ENCODE results near the gene TCAIM. TPM values are rescaled to one million over a fixed set of nuclear protein-coding genes. Genes with fewer than 3 reads are reported as not detected.

The TCAIM gene
- total RNA-seq, 2 experiments from 2014 or later = 2.9 to 4.2 TPM

DNA sequence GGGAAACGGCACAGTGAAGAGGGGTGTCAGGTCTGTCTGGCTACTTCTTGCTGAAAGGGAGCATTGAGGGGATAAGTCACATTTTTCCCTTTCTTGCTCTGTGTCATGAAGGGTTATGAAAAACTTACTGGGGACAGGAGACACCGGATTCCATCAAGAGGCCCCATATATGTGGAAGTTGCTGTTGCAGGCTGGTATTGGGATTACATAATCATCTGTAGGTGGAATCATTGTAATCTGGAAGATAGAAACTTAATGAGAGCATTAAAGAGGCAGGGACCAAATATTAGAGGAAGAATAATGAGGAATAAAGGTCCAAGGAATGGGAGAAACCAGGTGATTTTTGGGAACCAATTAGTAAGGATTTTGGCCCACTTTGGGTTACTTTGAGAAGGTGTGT is 4.2 kb upstream of the TCAIM start:
- TF ChIP-seq, protein P1, sequence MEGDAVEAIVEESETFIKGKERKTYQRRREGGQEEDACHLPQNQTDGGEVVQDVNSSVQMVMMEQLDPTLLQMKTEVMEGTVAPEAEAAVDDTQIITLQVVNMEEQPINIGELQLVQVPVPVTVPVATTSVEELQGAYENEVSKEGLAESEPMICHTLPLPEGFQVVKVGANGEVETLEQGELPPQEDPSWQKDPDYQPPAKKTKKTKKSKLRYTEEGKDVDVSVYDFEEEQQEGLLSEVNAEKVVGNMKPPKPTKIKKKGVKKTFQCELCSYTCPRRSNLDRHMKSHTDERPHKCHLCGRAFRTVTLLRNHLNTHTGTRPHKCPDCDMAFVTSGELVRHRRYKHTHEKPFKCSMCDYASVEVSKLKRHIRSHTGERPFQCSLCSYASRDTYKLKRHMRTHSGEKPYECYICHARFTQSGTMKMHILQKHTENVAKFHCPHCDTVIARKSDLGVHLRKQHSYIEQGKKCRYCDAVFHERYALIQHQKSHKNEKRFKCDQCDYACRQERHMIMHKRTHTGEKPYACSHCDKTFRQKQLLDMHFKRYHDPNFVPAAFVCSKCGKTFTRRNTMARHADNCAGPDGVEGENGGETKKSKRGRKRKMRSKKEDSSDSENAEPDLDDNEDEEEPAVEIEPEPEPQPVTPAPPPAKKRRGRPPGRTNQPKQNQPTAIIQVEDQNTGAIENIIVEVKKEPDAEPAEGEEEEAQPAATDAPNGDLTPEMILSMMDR (IDR thresholded peaks at IDR 0.05) = no peak
- Mint-ChIP-seq H3K27ac (no peak overlapping the region), H3K27me3 (peaks cover 27% of the 10 kb centered on the region), H3K4me3 (peak overlapping the region; percentile 20), H3K36me3 (ENCODE audit: low read depth) (peaks cover 15% of the 10 kb centered on the region), H3K9me3 (no peaks in the 10 kb centered on the region), H3K4me1 (ENCODE audit: low read depth) (peaks cover 18% of the 10 kb centered on the region)
- DNase-seq = no peak
- no peak overlapping the region for H3K27ac ChIP-seq (ENCODE audit: low read depth in 1 of 2, low read length in 2 of 2)
- H3K4me1 ChIP-seq (ENCODE audit: insufficient read depth, low read length) = peaks cover 8% of the 10 kb centered on the region
- ATAC-seq (ENCODE audit: poor library complexity) = no peak
- no peaks in the 10 kb centered on the region for H3K36me3 ChIP-seq (ENCODE audit: insufficient read depth, low read length)
- CTCF ChIA-PET = no interaction called here
- intact Hi-C loops (cut with DNase I, micrococcal nuclease) = loop anchor here (10.0 kb wide), 3 partner anchors 140 to 640 kb away; partner anchors contain the start of genes ABHD5 (in 1 of the 2), ZNF197 (in 1 of the 2) and ZNF445 (in 1 of the 2)
- POLR2A ChIA-PET = no interaction called here
- no peak overlapping the region for H3K4me3 ChIP-seq (ENCODE audit: low read length)
- peaks cover 0 to under 1% of the 10 kb centered on the region in 2 experiments for H3K27me3 ChIP-seq (ENCODE audit: control insufficient read depth in 1 of 2, insufficient read depth in 2 of 2, low read length in 2 of 2)
- no peaks in the 10 kb centered on the region for H3K9me3 ChIP-seq (ENCODE audit: control insufficient read depth in 1 of 2, insufficient read depth in 1 of 2, low read length in 2 of 2)

DNA sequence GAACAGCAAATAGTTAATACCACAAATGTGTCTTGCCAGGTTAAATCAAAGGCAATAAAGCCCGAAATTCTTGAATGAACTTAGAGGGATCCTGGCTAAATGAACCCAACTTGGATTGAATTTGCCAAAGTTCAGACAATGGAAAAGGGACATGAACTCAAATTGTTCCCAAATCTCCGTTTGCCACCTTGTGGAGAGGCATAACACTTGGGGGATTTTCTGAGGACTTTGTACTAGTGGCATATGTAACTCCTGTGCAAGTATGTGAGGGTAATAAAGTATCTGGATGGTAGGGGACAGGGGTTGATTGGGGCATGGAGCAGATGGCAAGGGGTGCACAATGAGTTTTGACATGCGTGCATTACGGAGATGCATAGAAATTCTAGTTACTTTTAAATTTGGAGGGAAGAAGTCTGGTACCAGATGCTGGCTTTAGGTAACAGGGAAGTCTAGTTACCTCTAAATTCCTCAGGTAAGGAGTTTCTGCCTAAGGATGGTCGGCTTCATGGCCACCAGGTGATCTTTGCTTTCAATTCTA is 1.2 kb upstream of the TCAIM start:
- peaks cover 32% of the 10 kb centered on the region for H3K4me1 Mint-ChIP-seq (ENCODE audit: low read depth)
- Histone ChIP-seq H3K36me3 (ENCODE audit: insufficient read depth, low read length) (no peaks in the 10 kb centered on the region), H3K4me3 (ENCODE audit: low read length) (peak overlapping the region; percentile 69), H3K27ac (ENCODE audit: low read depth in 1 of 2, low read length in 2 of 2) (peak overlapping the region in 1 of 2 donors; percentile 92), H3K27me3 (ENCODE audit: control insufficient read depth in 1 of 2, insufficient read depth in 2 of 2, low read length in 2 of 2) (no peaks in the 10 kb centered on the region), H3K9me3 (ENCODE audit: control insufficient read depth in 1 of 2, insufficient read depth in 1 of 2, low read length in 2 of 2) (no peaks in the 10 kb centered on the region), H3K4me1 (ENCODE audit: insufficient read depth, low read length) (peaks cover 17% of the 10 kb centered on the region)
- H3K27ac Mint-ChIP-seq = peak overlapping the region; percentile 95
- peak overlapping the region; percentile 93 for H3K4me3 Mint-ChIP-seq
- peaks cover 14% of the 10 kb centered on the region for H3K27me3 Mint-ChIP-seq
- CTCF ChIA-PET = interaction anchor here (1.2 kb wide), 2 partner anchors 9 to 102 kb away, joined by 3 to 4 read pairs; no protein-coding TSS in a partner anchor
- H3K36me3 Mint-ChIP-seq (ENCODE audit: low read depth) = peaks cover 15% of the 10 kb centered on the region
- POLR2A ChIA-PET = interaction anchor here (1.1 to 2.4 kb wide), 10 partner anchors 9 to 1352 kb away, joined by 3 to 42 read pairs (median 6); partner anchors contain the start of genes EXOSC7, KIAA1143, KIF15 and SACM1L
- intact Hi-C loops (cut with DNase I, micrococcal nuclease) = loop anchor here (2.0 to 10.0 kb wide), 6 partner anchors 137 to 715 kb away; partner anchors contain the start of genes ABHD5 (in 1 of the 2), ANO10 (in 1 of the 2), KIAA1143 (in 1 of the 2) and KIF15 (in 1 of the 2)
- no peak for ATAC-seq (ENCODE audit: poor library complexity)
- TF ChIP-seq, protein P1 (IDR thresholded peaks at IDR 0.05) = no peak
- peak in 1 of 14 experiments; percentile 11 for DNase-seq
- no peaks in the 10 kb centered on the region for H3K9me3 Mint-ChIP-seq

DNA sequence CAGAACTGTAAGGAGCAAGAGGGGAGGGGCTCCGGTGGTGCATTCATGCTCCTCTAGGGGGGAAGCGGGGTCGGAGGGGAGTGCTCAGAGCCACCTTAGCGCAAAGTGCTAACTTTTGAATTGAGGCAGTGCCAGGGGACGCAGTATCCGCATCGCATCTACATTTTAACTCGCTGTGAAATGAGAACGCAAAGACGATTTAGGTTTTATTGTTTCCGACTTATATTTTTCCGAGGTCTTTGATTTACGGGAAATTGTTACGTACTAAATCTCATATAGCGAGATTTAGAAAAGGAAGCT is 212 bp downstream of the TCAIM start:
- DNase-seq = no peak
- Histone ChIP-seq H3K9me3 (ENCODE audit: control insufficient read depth in 1 of 2, insufficient read depth in 1 of 2, low read length in 2 of 2) (no peaks in the 10 kb centered on the region), H3K36me3 (ENCODE audit: insufficient read depth, low read length) (no peaks in the 10 kb centered on the region), H3K27ac (ENCODE audit: low read depth in 1 of 2, low read length in 2 of 2) (peak overlapping the region; percentile 91 to 92), H3K27me3 (ENCODE audit: control insufficient read depth in 1 of 2, insufficient read depth in 2 of 2, low read length in 2 of 2) (no peaks in the 10 kb centered on the region), H3K4me1 (ENCODE audit: insufficient read depth, low read length) (peaks cover 17% of the 10 kb centered on the region), H3K4me3 (ENCODE audit: low read length) (peak overlapping the region; percentile 69)
- peaks cover 32% of the 10 kb centered on the region for H3K4me1 Mint-ChIP-seq (ENCODE audit: low read depth)
- peak; percentile 53 for ATAC-seq (ENCODE audit: poor library complexity)
- H3K4me3 Mint-ChIP-seq = peak overlapping the region; percentile 93
- intact Hi-C loops (cut with DNase I, micrococcal nuclease) = loop anchor here (2.0 to 10.0 kb wide), 8 partner anchors 136 to 716 kb away; partner anchors contain the start of genes ZNF445 (in 2 of the 2), ABHD5 (in 1 of the 2), ANO10 (in 1 of the 2) and EXOSC7 (in 1 of the 2)
- POLR2A ChIA-PET = interaction anchor here (0.6 to 2.4 kb wide), 15 partner anchors 10 to 1350 kb away, joined by 3 to 42 read pairs (median 5); partner anchors contain the start of genes KIAA1143, KIF15, SACM1L and TMEM42
- peaks cover 15% of the 10 kb centered on the region for H3K36me3 Mint-ChIP-seq (ENCODE audit: low read depth)
- TF ChIP-seq, protein P1 (IDR thresholded peaks at IDR 0.05) = no peak
- CTCF ChIA-PET = interaction anchor here (0.9 to 1.3 kb wide), 3 partner anchors 11 to 173 kb away, joined by 3 to 4 read pairs (median 3); no protein-coding TSS in a partner anchor
- peaks cover 6% of the 10 kb centered on the region for H3K27me3 Mint-ChIP-seq
- no peaks in the 10 kb centered on the region for H3K9me3 Mint-ChIP-seq
- H3K27ac Mint-ChIP-seq = peak overlapping the region; percentile 95

All from CD4-positive, alpha-beta T cell (primary cell).